LNCAP (cell line): ENCODE data around the gene PAPSS2.

ENCODE experiments used
- CTCF ChIP-seq: fragments of 450-650 bp; IDR thresholded peaks from 2 replicates; pipeline ENCODE4 v1.5.1; 2017; ENCODE audit warnings: mild to moderate bottlenecking

The PAPSS2 gene

GRCh38 chr10:87646192-87646909 lies 13.3 kb upstream of the PAPSS2 start:
- no peak for TF ChIP-seq CTCF

- TF ChIP-seq CTCF: no peak
Measured at GRCh38 chr10:87646935-87647334, 12.7 kb upstream of the PAPSS2 start.

GRCh38 chr10:87650838-87651589 lies 8.7 kb upstream of the PAPSS2 start:
- TF ChIP-seq CTCF: no peak

GRCh38 chr10:87651801-87652200 lies 7.9 kb upstream of the PAPSS2 start:
- no peak for TF ChIP-seq CTCF

GRCh38 chr10:87652261-87652660 lies 7.4 kb upstream of the PAPSS2 start:
- TF ChIP-seq CTCF: no peak

- no peak for TF ChIP-seq CTCF
Measured at GRCh38 chr10:87654212-87654611, 5.5 kb upstream of the PAPSS2 start.

GRCh38 chr10:87656431-87657072 lies 3.1 kb upstream of the PAPSS2 start:
- peak; percentile 60 for TF ChIP-seq CTCF
